HG02852 (cell line): Measurements from ENCODE around the gene IFNK.

Source experiments
- ATAC-seq: cut with Tn5 transposase; IDR thresholded peaks from one replicate; pipeline ENCODE4 v1.9.1; 2021; ENCODE audit warnings: mild to moderate bottlenecking, moderate library complexity; ENCODE audit not compliant: unreplicated experiment

Gene IFNK

GRCh38 chr9:27510780-27511179, 13.3 kb upstream of the IFNK start:
- ATAC-seq: no peak

GRCh38 chr9:27511771-27512170, 12.3 kb upstream of the IFNK start:
- ATAC-seq: no peak

GRCh38 chr9:27514551-27514950, 9.5 kb upstream of the IFNK start:
- ATAC-seq: no peak

- no peak for ATAC-seq
Observed at GRCh38 chr9:27518006-27518405, 6.1 kb upstream of the IFNK start.

- no peak for ATAC-seq
Observed at GRCh38 chr9:27518809-27519208, 5.3 kb upstream of the IFNK start.

- no peak for ATAC-seq
Observed at GRCh38 chr9:27519466-27520465, 4.3 kb upstream of the IFNK start.

GRCh38 chr9:27520986-27521385, 3.1 kb upstream of the IFNK start:
- ATAC-seq: no peak

- ATAC-seq: no peak
Observed at GRCh38 chr9:27523141-27523540, 949 bp upstream of the IFNK start.

GRCh38 chr9:27527702-27528075, 3.6 kb downstream of the IFNK start:
- ATAC-seq: no peak

- peak; percentile 62 for ATAC-seq
Observed at GRCh38 chr9:27528076-27528885, 4.2 kb downstream of the IFNK start.

GRCh38 chr9:27528886-27529315, 4.8 kb downstream of the IFNK start:
- peak; percentile 47 for ATAC-seq

GRCh38 chr9:27529316-27530278, 5.5 kb downstream of the IFNK start, which contains the start of gene MOB3B:
Gene MOB3B (minus strand): TSS chr9:27529814. CDS start chr9:27455550, 74,264 bp downstream.
- ATAC-seq: peak; percentile 74

GRCh38 chr9:27530915-27531755, 7.0 kb downstream of the IFNK start:
- no peak for ATAC-seq

GRCh38 chr9:27532046-27532445, 8.0 kb downstream of the IFNK start:
- ATAC-seq: no peak

GRCh38 chr9:27533311-27533710, 9.2 kb downstream of the IFNK start:
- ATAC-seq: no peak

GRCh38 chr9:27534131-27534530, 10.0 kb downstream of the IFNK start:
- no peak for ATAC-seq

- ATAC-seq: no peak
Observed at GRCh38 chr9:27534658-27535209, 10.6 kb downstream of the IFNK start.

- ATAC-seq: no peak
Observed at GRCh38 chr9:27535701-27536118, 11.6 kb downstream of the IFNK start.

GRCh38 chr9:27536168-27536567, 12.1 kb downstream of the IFNK start:
- ATAC-seq: no peak
